D721Med (cell line): ENCODE data around the gene MEX3D.
"Not testable (repeated sequence)": the region's sequence is repeated elsewhere in the genome, so short reads cannot be mapped to it uniquely, and the experiment has no call there.

Experiments used
- DNase-seq: peaks from one replicate; pipeline ENCODE4 v3.0.0; 2011; ENCODE audit warnings: low spot score; ENCODE audit not compliant: insufficient read length
- FAIRE-seq: peaks from 2 replicates; lab custom pipeline; 2011; peaks lifted over from hg19 to GRCh38; lab: Jason Lieb, UNC
- TF ChIP-seq, protein P1 (sequence below): IDR thresholded peaks from 2 replicates; pipeline ENCODE4 v1.5.1; 2012; ENCODE audit warnings: mild to moderate bottlenecking, control low read depth; ENCODE audit not compliant: insufficient read depth; ENCODE audit errors: missing control alignments

Gene MEX3D

DNA sequence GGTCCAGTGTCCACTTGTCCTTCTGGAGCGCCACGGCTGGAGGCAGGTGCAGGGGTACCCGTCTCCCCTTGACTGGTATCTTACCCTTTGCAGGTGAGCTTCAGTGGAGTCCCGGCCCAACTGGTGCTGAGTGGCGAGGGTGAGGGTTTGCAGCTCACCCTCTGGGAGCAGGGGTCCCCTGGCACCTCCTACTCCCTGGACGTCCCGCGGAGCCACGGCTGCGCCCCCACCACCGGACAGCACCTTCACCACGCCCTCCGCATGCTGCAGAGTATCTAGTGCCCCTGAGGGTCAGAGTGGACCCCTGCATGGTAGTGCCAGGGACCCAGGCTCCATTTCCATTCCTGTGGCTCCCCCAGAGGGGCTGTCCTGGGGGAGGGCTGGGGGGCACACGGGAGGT is 33.2 kb downstream of the MEX3D start:
- DNase-seq: no peak

DNA sequence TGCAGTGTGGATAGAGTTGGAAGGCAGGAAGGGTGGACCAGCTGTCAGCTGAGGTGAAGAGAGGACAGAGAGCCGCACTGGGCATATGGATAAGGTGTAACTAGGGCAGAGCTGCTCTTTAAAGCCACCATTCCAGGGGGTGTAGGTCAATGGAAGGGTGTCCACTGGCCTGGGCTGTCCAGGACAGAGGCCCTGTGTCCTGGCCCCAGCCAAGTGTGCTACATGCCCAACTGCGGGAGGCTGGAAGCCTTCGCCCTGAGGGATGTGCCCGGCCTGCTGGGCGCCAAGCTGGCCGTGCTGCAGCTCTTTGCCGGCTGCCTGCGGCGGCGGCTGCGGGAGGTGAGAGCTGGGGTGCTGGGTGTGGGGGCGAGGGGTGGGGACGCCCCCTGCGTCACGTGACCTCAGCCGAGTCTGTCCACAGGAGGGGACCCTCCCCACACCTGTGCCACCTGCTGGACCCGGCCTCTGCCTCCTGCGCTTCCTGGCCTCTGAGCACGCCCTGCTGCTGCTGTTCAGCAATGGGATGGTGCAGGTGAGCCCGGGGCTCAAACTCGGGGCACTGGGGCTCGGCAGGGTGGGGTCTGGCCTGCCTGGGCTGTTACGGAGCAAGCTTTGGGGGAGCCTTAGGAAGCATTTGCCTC is 34.5 kb downstream of the MEX3D start:
- FAIRE-seq (no peak), DNase-seq (no peak)
- TF ChIP-seq, protein P1, sequence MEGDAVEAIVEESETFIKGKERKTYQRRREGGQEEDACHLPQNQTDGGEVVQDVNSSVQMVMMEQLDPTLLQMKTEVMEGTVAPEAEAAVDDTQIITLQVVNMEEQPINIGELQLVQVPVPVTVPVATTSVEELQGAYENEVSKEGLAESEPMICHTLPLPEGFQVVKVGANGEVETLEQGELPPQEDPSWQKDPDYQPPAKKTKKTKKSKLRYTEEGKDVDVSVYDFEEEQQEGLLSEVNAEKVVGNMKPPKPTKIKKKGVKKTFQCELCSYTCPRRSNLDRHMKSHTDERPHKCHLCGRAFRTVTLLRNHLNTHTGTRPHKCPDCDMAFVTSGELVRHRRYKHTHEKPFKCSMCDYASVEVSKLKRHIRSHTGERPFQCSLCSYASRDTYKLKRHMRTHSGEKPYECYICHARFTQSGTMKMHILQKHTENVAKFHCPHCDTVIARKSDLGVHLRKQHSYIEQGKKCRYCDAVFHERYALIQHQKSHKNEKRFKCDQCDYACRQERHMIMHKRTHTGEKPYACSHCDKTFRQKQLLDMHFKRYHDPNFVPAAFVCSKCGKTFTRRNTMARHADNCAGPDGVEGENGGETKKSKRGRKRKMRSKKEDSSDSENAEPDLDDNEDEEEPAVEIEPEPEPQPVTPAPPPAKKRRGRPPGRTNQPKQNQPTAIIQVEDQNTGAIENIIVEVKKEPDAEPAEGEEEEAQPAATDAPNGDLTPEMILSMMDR: no peak

More for the DNA sequence above, 33.2 kb downstream of the MEX3D start:
- TF ChIP-seq, protein P1: no peak
- no peak for FAIRE-seq

DNA sequence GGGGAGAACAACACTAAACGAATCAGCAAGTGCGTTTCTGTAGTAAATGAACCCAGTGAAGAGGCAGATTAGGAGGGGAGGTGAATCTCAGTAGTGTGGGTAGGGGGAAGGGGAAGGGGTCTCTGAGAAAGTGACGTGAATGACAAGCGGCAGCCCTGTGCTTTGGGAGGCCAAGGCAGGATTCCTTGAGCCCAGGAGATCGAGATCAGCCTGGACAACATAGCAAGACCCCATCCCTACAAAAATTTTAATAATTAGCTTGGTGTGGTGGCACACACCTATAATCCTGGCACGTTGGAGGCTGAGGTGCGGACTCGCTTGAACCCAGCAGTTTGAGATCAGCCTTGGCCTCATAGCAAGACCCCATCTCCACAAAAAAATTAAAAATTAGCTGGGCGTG is 36.1 kb downstream of the MEX3D start:
- FAIRE-seq (no peak), DNase-seq (no peak)
- TF ChIP-seq, protein P1: no peak

DNA sequence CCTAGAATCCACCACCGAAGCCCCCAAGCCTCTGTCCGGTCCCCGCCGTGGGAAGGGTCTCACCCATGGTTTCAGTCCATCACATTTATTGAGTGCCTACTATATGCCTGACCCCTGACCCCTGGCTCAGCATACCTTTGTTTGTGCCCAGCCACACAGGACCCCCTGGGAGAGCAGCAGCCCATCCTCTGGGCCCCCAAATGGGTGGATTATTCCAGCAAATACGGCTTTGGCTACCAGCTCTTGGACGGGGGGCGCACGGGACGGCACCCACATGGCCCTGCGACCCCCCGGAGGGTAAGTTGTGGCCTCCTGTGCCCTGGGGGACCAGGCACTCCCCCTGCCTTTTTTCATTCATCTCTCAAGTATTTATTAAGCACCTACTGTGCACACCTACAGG is 36.5 kb downstream of the MEX3D start:
- TF ChIP-seq, protein P1: no peak
- DNase-seq (no peak), FAIRE-seq (no peak)

DNA sequence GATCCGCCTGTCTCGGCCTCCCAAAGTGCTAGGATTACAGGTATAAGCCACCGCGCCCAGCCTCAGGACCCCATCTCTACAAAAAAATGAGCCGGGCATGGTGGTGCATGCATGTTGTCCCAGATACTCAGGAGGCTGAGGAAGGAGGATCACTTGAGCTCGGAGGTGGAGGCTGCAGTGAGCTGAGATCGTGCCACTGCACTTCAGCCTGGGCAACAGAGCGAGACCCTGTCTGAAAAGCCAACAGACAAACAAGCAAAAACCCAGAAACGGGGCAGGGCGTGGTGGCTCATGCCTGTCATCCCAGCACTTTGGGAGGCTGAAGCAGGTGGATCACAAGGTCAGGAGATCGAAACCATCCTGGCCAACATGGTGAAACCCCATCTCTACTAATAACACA is 37.3 kb downstream of the MEX3D start:
- not testable (repeated sequence) for DNase-seq, FAIRE-seq

DNA sequence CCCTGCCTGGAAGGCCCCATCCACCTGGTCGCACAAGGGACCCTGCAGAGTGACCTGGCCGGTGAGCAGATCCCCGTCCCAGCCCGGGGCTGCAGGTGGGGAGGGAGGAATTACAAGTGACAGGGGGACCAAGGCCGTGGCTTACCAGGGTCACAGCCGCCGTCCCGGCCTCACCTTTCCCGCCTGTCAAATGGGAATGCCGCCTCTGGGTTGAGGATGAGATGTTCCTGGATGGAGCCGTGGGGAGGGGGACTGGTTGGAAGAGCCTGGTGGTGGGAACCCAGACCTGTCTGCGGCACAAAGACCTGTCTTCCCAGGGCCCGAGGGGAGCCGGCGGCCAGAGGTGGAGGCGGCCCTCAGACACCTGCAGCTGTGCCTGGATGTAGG is 38.7 kb downstream of the MEX3D start:
- TF ChIP-seq, protein P1: no peak
- no peak for DNase-seq
- FAIRE-seq: no peak

DNA sequence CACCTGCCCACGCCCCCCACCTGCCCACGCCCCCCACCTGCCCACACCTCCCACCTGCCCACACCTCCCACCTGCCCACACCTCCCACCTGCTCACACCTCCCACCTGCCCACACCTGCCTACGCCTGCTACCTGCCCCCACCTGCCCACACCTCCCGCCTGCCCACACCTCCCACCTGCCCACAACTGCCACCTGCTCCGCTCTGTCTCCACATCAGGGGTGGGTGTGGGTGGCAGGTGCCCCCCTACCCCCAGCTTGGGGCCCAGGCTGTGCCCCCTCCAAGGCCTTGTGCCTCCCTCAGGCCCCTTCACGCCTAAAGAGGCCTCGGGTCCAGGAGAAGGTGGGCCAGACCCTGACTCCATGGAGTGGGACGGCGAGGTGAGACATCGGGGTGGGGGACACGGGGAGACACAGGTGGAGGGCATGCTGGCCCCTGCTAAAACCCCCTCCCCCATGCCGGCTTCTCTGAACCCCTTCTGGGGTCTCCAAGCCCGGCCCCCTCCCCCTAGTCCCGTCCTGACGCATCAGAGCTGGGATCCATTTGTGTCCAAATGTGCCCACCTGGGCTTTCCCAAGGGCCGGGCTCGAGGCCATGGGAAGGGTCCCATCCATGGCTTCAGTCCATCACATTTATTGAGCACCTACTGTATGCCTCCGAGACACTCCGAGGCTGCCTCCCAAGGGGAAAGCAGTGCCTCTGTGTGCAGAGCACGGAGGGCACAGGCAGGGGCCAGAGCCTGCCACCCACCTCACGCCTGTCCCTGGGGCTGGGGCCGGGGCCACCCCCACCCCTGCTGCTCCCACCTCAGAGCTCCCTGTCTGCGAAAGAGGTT is 39.3 kb downstream of the MEX3D start:
- TF ChIP-seq, protein P1: no peak
- DNase-seq (no peak), FAIRE-seq (no peak)
